ENCODE results near the gene CELF5. TPM values are rescaled to one million over a fixed set of nuclear protein-coding genes. Genes with fewer than 3 reads are reported as not detected.

Gene CELF5
- total RNA-seq, 6 experiments from 2014 or later, result 0.07 to 1.6 (median 0.34) TPM

DNA sequence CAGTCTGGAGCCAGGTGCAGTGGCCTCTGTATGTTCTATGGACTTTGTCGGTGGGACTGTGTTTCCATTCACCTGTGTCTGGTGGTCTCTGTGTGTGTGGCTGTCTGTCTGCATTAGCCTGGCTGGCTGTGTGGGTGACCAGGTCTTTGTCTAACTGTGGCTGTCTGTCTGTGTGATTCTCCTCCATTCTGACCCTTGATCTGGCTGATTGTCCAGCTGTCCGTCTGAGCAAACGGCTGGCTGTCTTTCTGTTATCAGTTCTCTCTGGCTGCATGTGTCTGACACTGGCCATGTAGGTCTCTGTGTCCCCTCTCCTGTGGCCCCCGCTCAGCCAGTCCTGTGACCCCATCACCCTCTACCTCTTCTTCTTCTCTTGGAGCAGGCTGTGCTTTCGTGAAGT is 53.2 kb downstream of the CELF5 start:
- Histone ChIP-seq H3K27ac (no peak overlapping the region), H3K4me1 (no peaks in the 10 kb centered on the region), H3K36me3 (no peaks in the 10 kb centered on the region), H3K4me3 (no peak overlapping the region), H3K9me3 (no peaks in the 10 kb centered on the region), H3K27me3 (no peaks in the 10 kb centered on the region)
- 38% methylated on average over 4 of the region's 5 CpGs for WGBS (ENCODE audit: insufficient coverage, low coverage, low lambda C conversion rate, missing lambda C conversion rate)
- ATAC-seq (no peak), DNase-seq (no peak)
- TF ChIP-seq POLR2A (IDR thresholded peaks at IDR 0.05), result no peak
- TF ChIP-seq, protein P1, sequence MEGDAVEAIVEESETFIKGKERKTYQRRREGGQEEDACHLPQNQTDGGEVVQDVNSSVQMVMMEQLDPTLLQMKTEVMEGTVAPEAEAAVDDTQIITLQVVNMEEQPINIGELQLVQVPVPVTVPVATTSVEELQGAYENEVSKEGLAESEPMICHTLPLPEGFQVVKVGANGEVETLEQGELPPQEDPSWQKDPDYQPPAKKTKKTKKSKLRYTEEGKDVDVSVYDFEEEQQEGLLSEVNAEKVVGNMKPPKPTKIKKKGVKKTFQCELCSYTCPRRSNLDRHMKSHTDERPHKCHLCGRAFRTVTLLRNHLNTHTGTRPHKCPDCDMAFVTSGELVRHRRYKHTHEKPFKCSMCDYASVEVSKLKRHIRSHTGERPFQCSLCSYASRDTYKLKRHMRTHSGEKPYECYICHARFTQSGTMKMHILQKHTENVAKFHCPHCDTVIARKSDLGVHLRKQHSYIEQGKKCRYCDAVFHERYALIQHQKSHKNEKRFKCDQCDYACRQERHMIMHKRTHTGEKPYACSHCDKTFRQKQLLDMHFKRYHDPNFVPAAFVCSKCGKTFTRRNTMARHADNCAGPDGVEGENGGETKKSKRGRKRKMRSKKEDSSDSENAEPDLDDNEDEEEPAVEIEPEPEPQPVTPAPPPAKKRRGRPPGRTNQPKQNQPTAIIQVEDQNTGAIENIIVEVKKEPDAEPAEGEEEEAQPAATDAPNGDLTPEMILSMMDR (IDR thresholded peaks at IDR 0.05), result no peak
- intact Hi-C loops (cut with DNase I), result no loop called here

DNA sequence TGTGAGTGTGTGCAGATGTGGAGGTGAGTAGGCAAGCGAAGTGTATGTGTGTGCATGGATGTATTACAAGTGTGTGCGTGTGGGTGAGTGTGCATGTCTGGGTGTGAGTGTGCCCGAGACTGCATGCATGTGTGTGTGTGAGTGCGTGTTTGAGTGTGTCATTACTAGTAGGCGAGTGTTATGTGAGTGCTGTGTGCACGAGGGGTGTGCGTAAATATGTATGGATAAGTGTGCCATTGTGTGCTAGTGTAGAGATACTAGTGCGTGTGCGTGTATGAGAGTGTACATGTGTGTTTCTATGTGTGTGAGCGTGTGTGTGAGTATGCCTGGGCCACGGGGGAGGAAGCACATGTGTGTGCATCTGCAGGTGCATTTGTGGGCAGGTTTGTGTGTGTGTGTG is 53.8 kb downstream of the CELF5 start:
- no peaks in the 10 kb centered on the region for H3K36me3 ChIP-seq
- H3K4me1 ChIP-seq, result no peaks in the 10 kb centered on the region
- H3K27me3 ChIP-seq, result no peaks in the 10 kb centered on the region
- DNase-seq (no peak), ATAC-seq (no peak)
- 85% methylated on average over 11 of the region's 11 CpGs for WGBS (ENCODE audit: insufficient coverage, low coverage, low lambda C conversion rate, missing lambda C conversion rate)
- H3K4me3 ChIP-seq, result no peak overlapping the region
- H3K27ac ChIP-seq, result no peak overlapping the region
- intact Hi-C loops (cut with DNase I), result no loop called here
- no peaks in the 10 kb centered on the region for H3K9me3 ChIP-seq
- TF ChIP-seq POLR2A (IDR thresholded peaks at IDR 0.05), result no peak
- TF ChIP-seq, protein P1 (IDR thresholded peaks at IDR 0.05), result no peak

DNA sequence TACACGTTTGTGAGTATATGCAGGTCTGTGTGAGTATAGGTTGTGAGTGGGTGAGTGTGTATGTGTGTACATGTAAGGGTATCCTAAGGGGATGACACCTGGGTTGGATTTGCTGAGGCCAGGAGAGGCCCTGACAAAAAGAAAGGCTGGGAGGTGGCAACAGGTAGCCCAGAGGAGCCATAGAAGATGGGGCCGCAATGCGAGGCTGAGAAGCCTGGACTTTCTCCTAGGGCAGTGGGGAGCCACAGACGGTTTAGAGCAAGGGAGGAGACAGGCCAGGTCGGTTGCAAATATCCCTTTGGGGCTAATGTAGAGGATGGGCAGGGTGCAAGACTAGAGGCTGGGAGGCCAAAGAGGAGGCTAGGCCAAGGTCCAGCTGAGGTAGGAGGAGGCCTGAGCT is 54.3 kb downstream of the CELF5 start:
- WGBS (ENCODE audit: insufficient coverage, low coverage, low lambda C conversion rate, missing lambda C conversion rate), result 75% methylated on average over 5 of the region's 5 CpGs
- no peaks in the 10 kb centered on the region for H3K27me3 ChIP-seq
- TF ChIP-seq, protein P1 (IDR thresholded peaks at IDR 0.05), result no peak
- no peak for TF ChIP-seq POLR2A (IDR thresholded peaks at IDR 0.05)
- no peaks in the 10 kb centered on the region for H3K36me3 ChIP-seq
- DNase-seq (no peak), ATAC-seq (no peak)
- intact Hi-C loops (cut with DNase I), result no loop called here
- no peaks in the 10 kb centered on the region for H3K9me3 ChIP-seq
- no peak overlapping the region for H3K27ac ChIP-seq
- no peak overlapping the region for H3K4me3 ChIP-seq
- no peaks in the 10 kb centered on the region for H3K4me1 ChIP-seq

DNA sequence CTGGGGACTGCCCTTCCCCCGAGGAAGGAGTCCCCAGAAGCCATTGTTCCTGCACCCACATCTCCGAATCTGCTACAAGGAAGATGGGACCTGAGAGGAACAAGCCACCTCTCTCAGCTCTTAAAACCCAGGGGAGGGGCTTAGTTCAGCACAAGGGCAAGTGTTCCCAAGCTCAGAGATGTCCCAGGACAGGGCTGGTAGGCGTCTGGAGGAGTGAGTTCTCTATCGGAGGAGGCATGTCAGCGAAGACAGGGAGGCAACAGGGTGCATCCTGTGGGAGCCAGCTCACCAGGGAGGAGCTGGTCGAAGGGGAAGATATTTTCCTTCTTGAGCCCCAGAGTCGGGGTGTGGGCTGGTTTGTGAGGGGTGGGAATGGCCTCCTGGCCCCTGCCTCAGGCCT is 54.8 kb downstream of the CELF5 start:
- H3K27ac ChIP-seq, result no peak overlapping the region
- no CpG with 5 or more reads among the region's 7 CpGs for WGBS (ENCODE audit: insufficient coverage, low coverage, low lambda C conversion rate, missing lambda C conversion rate)
- no peaks in the 10 kb centered on the region for H3K4me1 ChIP-seq
- TF ChIP-seq, protein P1 (IDR thresholded peaks at IDR 0.05), result no peak
- no peak for TF ChIP-seq POLR2A (IDR thresholded peaks at IDR 0.05)
- no peaks in the 10 kb centered on the region for H3K36me3 ChIP-seq
- DNase-seq (no peak), ATAC-seq (no peak)
- no peak overlapping the region for H3K4me3 ChIP-seq
- H3K27me3 ChIP-seq, result no peaks in the 10 kb centered on the region
- intact Hi-C loops (cut with DNase I), result no loop called here
- H3K9me3 ChIP-seq, result no peaks in the 10 kb centered on the region

DNA sequence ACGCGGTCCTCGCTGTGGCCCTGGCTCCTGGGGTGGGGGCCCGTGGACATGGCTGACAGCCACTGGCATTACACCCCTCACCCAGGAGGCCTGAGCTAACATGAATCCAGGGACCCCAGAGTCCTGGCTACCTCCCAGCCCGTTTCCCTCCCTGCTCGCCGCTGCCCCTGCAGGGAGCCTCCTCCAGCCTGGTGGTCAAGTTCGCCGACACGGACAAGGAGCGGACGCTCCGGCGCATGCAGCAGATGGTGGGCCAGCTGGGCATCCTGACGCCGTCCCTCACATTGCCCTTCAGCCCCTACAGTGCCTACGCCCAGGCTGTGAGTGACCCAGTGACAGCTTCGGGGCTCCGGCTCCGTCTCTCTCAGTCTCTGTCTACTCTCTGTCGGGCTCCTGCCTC is 56.6 kb downstream of the CELF5 start:
- no peaks in the 10 kb centered on the region for H3K36me3 ChIP-seq
- no peaks in the 10 kb centered on the region for H3K27me3 ChIP-seq
- intact Hi-C loops (cut with DNase I), result no loop called here
- no peak overlapping the region for H3K4me3 ChIP-seq
- H3K4me1 ChIP-seq, result no peaks in the 10 kb centered on the region
- TF ChIP-seq POLR2A (IDR thresholded peaks at IDR 0.05), result no peak
- TF ChIP-seq, protein P1 (IDR thresholded peaks at IDR 0.05), result no peak
- DNase-seq, result no peak
- no peak overlapping the region for H3K27ac ChIP-seq
- no peaks in the 10 kb centered on the region for H3K9me3 ChIP-seq
- WGBS (ENCODE audit: insufficient coverage, low coverage, low lambda C conversion rate, missing lambda C conversion rate), result 60% methylated on average over 1 of the region's 21 CpGs
- no peak for ATAC-seq

All from right lobe of liver (tissue), 6 donors.